ENCODE measurements around the gene GNS. TPM values are rescaled to one million over a fixed set of nuclear protein-coding genes. Genes with fewer than 3 reads are reported as not detected.

Gene GNS
- total and polyA plus RNA-seq, 2 of the 13 experiments (the other 11 are each of a cell fraction or from before 2014, with no cell fraction given), result 49.8 to 51.0 TPM

DNA sequence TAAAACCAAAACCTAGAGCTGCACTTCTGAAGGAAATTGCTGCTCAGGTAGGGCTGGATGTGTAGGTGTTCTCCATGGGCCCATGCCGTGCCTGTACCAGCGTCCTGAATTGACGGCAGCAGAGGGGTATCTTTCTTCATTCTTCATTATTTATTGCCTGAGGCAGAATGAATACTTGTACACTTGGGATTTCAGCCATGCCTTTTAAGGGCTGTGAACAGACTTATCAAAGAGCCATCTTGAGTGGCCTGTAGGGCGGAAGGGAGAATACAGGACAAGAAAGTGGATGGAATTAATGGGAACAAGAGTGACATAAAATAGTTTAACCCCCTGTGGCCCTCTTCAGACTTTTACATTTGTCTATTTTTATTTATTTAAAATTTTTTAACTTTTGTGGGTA is 87.5 kb downstream of the GNS start:
- ATAC-seq (no peak), FAIRE-seq (no peak), DNase-seq (ENCODE audit: low spot score) (no peak)
- no peak overlapping the region for H3K4me2 ChIP-seq (ENCODE audit: low read depth, low read length)
- TF ChIP-seq ARNT2 (CRISPR knock-in tag; IDR thresholded peaks at IDR 0.05; ENCODE audit: low read depth) (no peak), CREM (IDR thresholded peaks at IDR 0.05) (no peak), CREM (CRISPR knock-in tag; IDR thresholded peaks at IDR 0.05) (no peak), PHB2 (IDR thresholded peaks at IDR 0.05; ENCODE audit: partially characterized antibody) (no peak), ZNF777 (CRISPR knock-in tag; IDR thresholded peaks at IDR 0.05) (no peak), BORCS8-MEF2B (CRISPR knock-in tag; IDR thresholded peaks at IDR 0.05) (no peak), KDM2A (CRISPR knock-in tag; IDR thresholded peaks at IDR 0.05; ENCODE audit: borderline replicate concordance, low read depth) (no peak)
- TF ChIP-seq, protein P1, sequence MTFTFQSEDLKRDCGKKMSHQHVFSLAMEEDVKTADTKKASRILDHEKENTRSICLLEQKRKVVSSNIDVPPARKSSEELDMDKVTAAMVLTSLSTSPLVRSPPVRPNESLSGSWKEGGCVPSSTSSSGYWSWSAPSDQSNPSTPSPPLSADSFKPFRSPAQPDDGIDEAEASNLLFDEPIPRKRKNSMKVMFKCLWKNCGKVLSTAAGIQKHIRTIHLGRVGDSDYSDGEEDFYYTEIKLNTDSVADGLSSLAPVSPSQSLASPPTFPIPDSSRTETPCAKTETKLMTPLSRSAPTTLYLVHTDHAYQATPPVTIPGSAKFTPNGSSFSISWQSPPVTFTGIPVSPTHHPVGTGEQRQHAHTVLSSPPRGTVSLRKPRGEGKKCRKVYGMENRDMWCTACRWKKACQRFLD (CRISPR knock-in tag; IDR thresholded peaks at IDR 0.05; ENCODE audit: borderline replicate concordance), result no peak
- TF ChIP-seq, protein P2, sequence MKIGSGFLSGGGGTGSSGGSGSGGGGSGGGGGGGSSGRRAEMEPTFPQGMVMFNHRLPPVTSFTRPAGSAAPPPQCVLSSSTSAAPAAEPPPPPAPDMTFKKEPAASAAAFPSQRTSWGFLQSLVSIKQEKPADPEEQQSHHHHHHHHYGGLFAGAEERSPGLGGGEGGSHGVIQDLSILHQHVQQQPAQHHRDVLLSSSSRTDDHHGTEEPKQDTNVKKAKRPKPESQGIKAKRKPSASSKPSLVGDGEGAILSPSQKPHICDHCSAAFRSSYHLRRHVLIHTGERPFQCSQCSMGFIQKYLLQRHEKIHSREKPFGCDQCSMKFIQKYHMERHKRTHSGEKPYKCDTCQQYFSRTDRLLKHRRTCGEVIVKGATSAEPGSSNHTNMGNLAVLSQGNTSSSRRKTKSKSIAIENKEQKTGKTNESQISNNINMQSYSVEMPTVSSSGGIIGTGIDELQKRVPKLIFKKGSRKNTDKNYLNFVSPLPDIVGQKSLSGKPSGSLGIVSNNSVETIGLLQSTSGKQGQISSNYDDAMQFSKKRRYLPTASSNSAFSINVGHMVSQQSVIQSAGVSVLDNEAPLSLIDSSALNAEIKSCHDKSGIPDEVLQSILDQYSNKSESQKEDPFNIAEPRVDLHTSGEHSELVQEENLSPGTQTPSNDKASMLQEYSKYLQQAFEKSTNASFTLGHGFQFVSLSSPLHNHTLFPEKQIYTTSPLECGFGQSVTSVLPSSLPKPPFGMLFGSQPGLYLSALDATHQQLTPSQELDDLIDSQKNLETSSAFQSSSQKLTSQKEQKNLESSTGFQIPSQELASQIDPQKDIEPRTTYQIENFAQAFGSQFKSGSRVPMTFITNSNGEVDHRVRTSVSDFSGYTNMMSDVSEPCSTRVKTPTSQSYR (CRISPR knock-in tag; IDR thresholded peaks at IDR 0.05; ENCODE audit: borderline replicate concordance), result no peak
- over 99% methylated on average over 4 of the region's 4 CpGs for WGBS (ENCODE audit: low lambda C conversion rate)
- no peak overlapping the region for H2AFZ ChIP-seq (ENCODE audit: low read length)
- intact Hi-C loops (cut with micrococcal nuclease; ENCODE audit: unreplicated experiment) (loop anchor here (2.0 kb wide), 1 partner anchor 15 kb away; no protein-coding TSS in a partner anchor), in situ Hi-C loops (cut with HindIII; ENCODE audit: extremely low pct_ligation_motif_present, low pct_unique_long_range_greater_than_20kb) (no loop called here)
- BruUV-seq (replicated peaks), result no TSS peak
- H3K9me3 ChIP-seq (ENCODE audit: low read length), result no peaks in the 10 kb centered on the region
- H3K4me3 ChIP-seq (replicated peaks in 1 of 3; ENCODE audit: insufficient read depth in 1 of 3, low read depth in 2 of 3, low read length in 3 of 3), result no peak overlapping the region
- H3K36me3 ChIP-seq (replicated peaks in 1 of 2; ENCODE audit: control insufficient read depth in 1 of 2, insufficient read depth in 2 of 2, low read length in 2 of 2), result no peaks in the 10 kb centered on the region
- CTCF ChIA-PET (ENCODE audit: low intra/inter-chr PET ratio, low total read pairs), result no interaction called here
- H4K20me1 ChIP-seq (ENCODE audit: insufficient read depth, low read length), result no peaks in the 10 kb centered on the region
- POLR2A ChIA-PET, result no interaction called here
- no peak overlapping the region for H3K27ac ChIP-seq (ENCODE audit: extremely low read length, insufficient read depth, low read length)
- peaks cover 29% of the 10 kb centered on the region for H3K79me2 ChIP-seq (ENCODE audit: insufficient read depth, low read length)
- H3K27me3 ChIP-seq (ENCODE audit: control insufficient read depth in 1 of 2, insufficient read depth in 2 of 2, low read length in 2 of 2), result no peaks in the 10 kb centered on the region
- H3K9ac ChIP-seq (ENCODE audit: insufficient read depth, low read depth, low read length), result no peak overlapping the region
- peaks cover 82% of the 10 kb centered on the region for H3K4me1 ChIP-seq (ENCODE audit: insufficient read depth, low read length)

All from HepG2 (cell line).